ENCODE measurements around the gene LIPC. TPM values are rescaled to one million over a fixed set of nuclear protein-coding genes. Genes with fewer than 3 reads are reported as not detected.
A peak's percentile ranks its signal among the peaks of the same experiment; 100 is the strongest.

The LIPC gene
- total RNA-seq, 2 experiments from 2014 or later, result 1.5 to 3.9 TPM

- Mint-ChIP-seq H3K4me3 (no peak overlapping the region), H3K36me3 (ENCODE audit: low read depth) (no peaks in the 10 kb centered on the region), H3K9me3 (no peaks in the 10 kb centered on the region), H3K27ac (no peak overlapping the region), H3K27me3 (no peaks in the 10 kb centered on the region), H3K4me1 (peaks cover 40% of the 10 kb centered on the region)
- DNase-seq, result no peak
- ChIA-PET CTCF (interaction anchor here (0.6 to 1.3 kb wide), 4 partner anchors 24 to 283 kb away, joined by 3 to 4 read pairs (median 3); no protein-coding TSS in a partner anchor), POLR2A (no interaction called here)
Observed at GRCh38 chr15:58441376-58442070, 9.7 kb downstream of the LIPC start.

- H3K9me3 Mint-ChIP-seq, result no peaks in the 10 kb centered on the region
- H3K4me1 Mint-ChIP-seq, result peaks cover 43% of the 10 kb centered on the region
- H3K4me3 Mint-ChIP-seq, result no peak overlapping the region
- DNase-seq, result no peak
- POLR2A ChIA-PET, result no interaction called here
- H3K36me3 Mint-ChIP-seq (ENCODE audit: low read depth), result no peaks in the 10 kb centered on the region
- no peaks in the 10 kb centered on the region for H3K27me3 Mint-ChIP-seq
- H3K27ac Mint-ChIP-seq, result no peak overlapping the region
- CTCF ChIA-PET, result no interaction called here
Observed at GRCh38 chr15:58442122-58442521, 10.3 kb downstream of the LIPC start.

GRCh38 chr15:58443308-58443707 lies 11.5 kb downstream of the LIPC start:
- ChIA-PET CTCF (no interaction called here), POLR2A (no interaction called here)
- DNase-seq, result no peak
- peaks cover 52% of the 10 kb centered on the region for H3K4me1 Mint-ChIP-seq
- H3K4me3 Mint-ChIP-seq, result no peak overlapping the region
- H3K9me3 Mint-ChIP-seq, result no peaks in the 10 kb centered on the region
- no peaks in the 10 kb centered on the region for H3K36me3 Mint-ChIP-seq (ENCODE audit: low read depth)
- H3K27me3 Mint-ChIP-seq, result no peaks in the 10 kb centered on the region
- no peak overlapping the region for H3K27ac Mint-ChIP-seq

GRCh38 chr15:58444056-58444455 lies 12.3 kb downstream of the LIPC start:
- ChIA-PET POLR2A (no interaction called here), CTCF (no interaction called here)
- no peak overlapping the region for H3K4me3 Mint-ChIP-seq
- no peaks in the 10 kb centered on the region for H3K9me3 Mint-ChIP-seq
- H3K4me1 Mint-ChIP-seq, result peaks cover 48% of the 10 kb centered on the region
- H3K27me3 Mint-ChIP-seq, result no peaks in the 10 kb centered on the region
- H3K27ac Mint-ChIP-seq, result peak overlapping the region; percentile 20
- no peaks in the 10 kb centered on the region for H3K36me3 Mint-ChIP-seq (ENCODE audit: low read depth)
- DNase-seq, result no peak

- no peak for DNase-seq
Observed at GRCh38 chr15:58444658-58445332, 13.0 kb downstream of the LIPC start.

GRCh38 chr15:58445865-58446264 lies 14.1 kb downstream of the LIPC start:
- Mint-ChIP-seq H3K4me3 (no peak overlapping the region), H3K4me1 (peaks cover 31% of the 10 kb centered on the region), H3K27ac (no peak overlapping the region), H3K36me3 (ENCODE audit: low read depth) (no peaks in the 10 kb centered on the region), H3K9me3 (no peaks in the 10 kb centered on the region), H3K27me3 (no peaks in the 10 kb centered on the region)
- POLR2A ChIA-PET, result no interaction called here
- no peak for DNase-seq
- CTCF ChIA-PET, result interaction anchor here (0.6 kb wide), 1 partner anchor 23 kb away, joined by 3 read pairs; no protein-coding TSS in a partner anchor

More at GRCh38 chr15:58444658-58445332, 13.0 kb downstream of the LIPC start:
- no peaks in the 10 kb centered on the region for H3K9me3 Mint-ChIP-seq
- H3K4me3 Mint-ChIP-seq, result no peak overlapping the region
- CTCF ChIA-PET, result interaction anchor here (1.0 kb wide), 1 partner anchor 9 kb away, joined by 3 read pairs; no protein-coding TSS in a partner anchor
- H3K27ac Mint-ChIP-seq, result peak overlapping the region; percentile 78
- peaks cover 42% of the 10 kb centered on the region for H3K4me1 Mint-ChIP-seq
- no peaks in the 10 kb centered on the region for H3K36me3 Mint-ChIP-seq (ENCODE audit: low read depth)
- POLR2A ChIA-PET, result no interaction called here
- H3K27me3 Mint-ChIP-seq, result no peaks in the 10 kb centered on the region

- Mint-ChIP-seq H3K27me3 (no peaks in the 10 kb centered on the region), H3K4me1 (peaks cover 25% of the 10 kb centered on the region), H3K36me3 (ENCODE audit: low read depth) (no peaks in the 10 kb centered on the region), H3K4me3 (no peak overlapping the region), H3K27ac (peak overlapping the region; percentile 38), H3K9me3 (no peaks in the 10 kb centered on the region)
- POLR2A ChIA-PET, result no interaction called here
- CTCF ChIA-PET, result interaction anchor here (0.6 to 1.3 kb wide), 2 partner anchors 14 to 892 kb away, joined by 3 to 9 read pairs; no protein-coding TSS in a partner anchor
- no peak for DNase-seq
Observed at GRCh38 chr15:58446521-58446920, 14.7 kb downstream of the LIPC start.

GRCh38 chr15:58447271-58448010 lies 15.7 kb downstream of the LIPC start:
- Mint-ChIP-seq H3K27ac (peak overlapping the region; percentile 60), H3K9me3 (no peaks in the 10 kb centered on the region), H3K4me1 (peaks cover 21% of the 10 kb centered on the region), H3K27me3 (no peaks in the 10 kb centered on the region), H3K4me3 (no peak overlapping the region), H3K36me3 (ENCODE audit: low read depth) (no peaks in the 10 kb centered on the region)
- CTCF ChIA-PET, result interaction anchor here (0.6 to 1.3 kb wide), 3 partner anchors 15 to 891 kb away, joined by 3 to 9 read pairs (median 3); no protein-coding TSS in a partner anchor
- POLR2A ChIA-PET, result no interaction called here
- no peak for DNase-seq

GRCh38 chr15:58448331-58448730 lies 16.5 kb downstream of the LIPC start:
- no peaks in the 10 kb centered on the region for H3K27me3 Mint-ChIP-seq
- H3K27ac Mint-ChIP-seq, result no peak overlapping the region
- ChIA-PET CTCF (no interaction called here), POLR2A (no interaction called here)
- no peak overlapping the region for H3K4me3 Mint-ChIP-seq
- no peak for DNase-seq
- no peaks in the 10 kb centered on the region for H3K9me3 Mint-ChIP-seq
- H3K36me3 Mint-ChIP-seq (ENCODE audit: low read depth), result no peaks in the 10 kb centered on the region
- peaks cover 21% of the 10 kb centered on the region for H3K4me1 Mint-ChIP-seq

GRCh38 chr15:58448906-58449305 lies 17.1 kb downstream of the LIPC start:
- H3K27ac Mint-ChIP-seq, result no peak overlapping the region
- no peaks in the 10 kb centered on the region for H3K27me3 Mint-ChIP-seq
- no peaks in the 10 kb centered on the region for H3K36me3 Mint-ChIP-seq (ENCODE audit: low read depth)
- POLR2A ChIA-PET, result no interaction called here
- H3K4me3 Mint-ChIP-seq, result no peak overlapping the region
- CTCF ChIA-PET, result no interaction called here
- DNase-seq, result no peak
- no peaks in the 10 kb centered on the region for H3K9me3 Mint-ChIP-seq
- H3K4me1 Mint-ChIP-seq, result peaks cover 19% of the 10 kb centered on the region

GRCh38 chr15:58451826-58452225 lies 20.0 kb downstream of the LIPC start:
- no peak overlapping the region for H3K27ac Mint-ChIP-seq
- H3K27me3 Mint-ChIP-seq, result no peaks in the 10 kb centered on the region
- no peak for DNase-seq
- H3K4me1 Mint-ChIP-seq, result peaks cover 23% of the 10 kb centered on the region
- H3K4me3 Mint-ChIP-seq, result no peak overlapping the region
- CTCF ChIA-PET, result no interaction called here
- POLR2A ChIA-PET, result no interaction called here
- H3K9me3 Mint-ChIP-seq, result no peaks in the 10 kb centered on the region
- no peaks in the 10 kb centered on the region for H3K36me3 Mint-ChIP-seq (ENCODE audit: low read depth)

- Mint-ChIP-seq H3K36me3 (ENCODE audit: low read depth) (no peaks in the 10 kb centered on the region), H3K9me3 (no peaks in the 10 kb centered on the region), H3K4me3 (no peak overlapping the region), H3K4me1 (peaks cover 25% of the 10 kb centered on the region), H3K27ac (no peak overlapping the region), H3K27me3 (no peaks in the 10 kb centered on the region)
- ChIA-PET POLR2A (no interaction called here), CTCF (no interaction called here)
- no peak for DNase-seq
Observed at GRCh38 chr15:58452775-58453174, 21.0 kb downstream of the LIPC start.

Measured in activated CD4-positive, alpha-beta T cell treated with anti-CD3 and anti-CD28 coated beads, Interleukin-2, amount 10 ng/mL, durations not matched to agents 7 days and 5 days (primary cell).